Naive thymus-derived CD4-positive, alpha-beta T cell (primary cell): ENCODE data around the gene AK6. TPM values are rescaled to one million over a fixed set of nuclear protein-coding genes. Genes with fewer than 3 reads are reported as not detected.

ENCODE experiments used
- ATAC-seq: fragments of 150-1000 bp; cut with Tn5 transposase; 2 replicates; pipeline ENCODE4 v1.10.0; 2021; ENCODE audit warnings: mild to moderate bottlenecking, moderate library complexity
- CTCF ChIA-PET: fragments of 350-600 bp; sonication (Branson Sonifier 250); formaldehyde crosslinking; loops from one replicate; lab custom pipeline; 2021; ENCODE audit warnings: antibody characterized with exemption; lab: Charles Lee
- POLR2A ChIA-PET: fragments of 350-600 bp; sonication (Branson Sonifier 250); formaldehyde crosslinking; loops from one replicate; lab custom pipeline; 2021; ENCODE audit warnings: antibody characterized with exemption, inconsistent platforms; lab: Charles Lee
- DNase-seq, 9 donors: peaks; one replicate each; pipeline versions ENCODE4 v3.0.0 to v3.0.0-alpha.2; 2020 to 2022; ENCODE audit warnings: mixed read lengths in 1 of 9
- H3K27ac ChIP-seq: one replicate; pipeline ENCODE4 v1.7.0; 2013; ENCODE audit warnings: mild to moderate bottlenecking, low read depth, low read length, moderate library complexity
- H3K27me3 ChIP-seq, 2 donors: one replicate each; pipeline ENCODE4 v1.7.0; 2013; ENCODE audit warnings: low read length in 2 of 2, mild to moderate bottlenecking in 2 of 2, moderate library complexity in 2 of 2; ENCODE audit not compliant: control insufficient read depth in 2 of 2, insufficient read depth in 2 of 2
- H3K36me3 ChIP-seq, 3 experiments: 1 replicate in 2 of 3; 2 replicates in 1 of 3; pipeline ENCODE4 v1.7.0; 2013; ENCODE audit warnings: low read length in 3 of 3, mild to moderate bottlenecking in 3 of 3, moderate library complexity in 1 of 3; ENCODE audit not compliant: insufficient read depth in 3 of 3, control insufficient read depth in 2 of 3
- H3K4me1 ChIP-seq, 2 donors: one replicate each; pipeline ENCODE4 v1.7.0; 2013; ENCODE audit warnings: low read length in 2 of 2, mild to moderate bottlenecking in 2 of 2, moderate library complexity in 1 of 2; ENCODE audit not compliant: control insufficient read depth in 2 of 2, insufficient read depth in 2 of 2
- H3K4me3 ChIP-seq: 2 replicates; pipeline ENCODE4 v1.7.0; 2013; ENCODE audit warnings: mild to moderate bottlenecking, low read length
- H3K9me3 ChIP-seq, 3 experiments: 1 replicate in 2 of 3; 2 replicates in 1 of 3; pipeline ENCODE4 v1.7.0; 2013; ENCODE audit warnings: low read length in 3 of 3; ENCODE audit not compliant: control insufficient read depth in 2 of 3
- H3K27ac Mint-ChIP-seq, 9 donors: one replicate each; pipeline ENCODE4 v1.8.0; 2020 to 2022; ENCODE audit warnings: mixed read lengths in 9 of 9, mild to moderate bottlenecking in 8 of 9, moderate library complexity in 5 of 9, inconsistent platforms in 2 of 9
- H3K27me3 Mint-ChIP-seq, 5 donors: one replicate each; pipeline ENCODE4 v1.8.0; 2021 to 2022; ENCODE audit warnings: mixed read lengths in 5 of 5, mild to moderate bottlenecking in 1 of 5
- H3K36me3 Mint-ChIP-seq, 5 donors: one replicate each; pipeline ENCODE4 v1.8.0; 2020 to 2022; ENCODE audit warnings: mixed read lengths in 5 of 5, mild to moderate bottlenecking in 3 of 5, inconsistent platforms in 1 of 5
- H3K4me1 Mint-ChIP-seq, 7 donors: one replicate each; pipeline ENCODE4 v1.8.0; 2020 to 2022; ENCODE audit warnings: mixed read lengths in 7 of 7, mild to moderate bottlenecking in 3 of 7, inconsistent platforms in 1 of 7
- H3K4me3 Mint-ChIP-seq, 10 donors: one replicate each; pipeline ENCODE4 v1.8.0; 2020 to 2022; ENCODE audit warnings: mild to moderate bottlenecking in 10 of 10, mixed read lengths in 10 of 10, moderate library complexity in 6 of 10, inconsistent platforms in 2 of 10
- H3K9me3 Mint-ChIP-seq, 11 donors: one replicate each; pipeline ENCODE4 v1.8.0; 2020 to 2022; ENCODE audit warnings: mixed read lengths in 11 of 11, mild to moderate bottlenecking in 4 of 11, inconsistent platforms in 1 of 11, moderate library complexity in 1 of 11
- intact Hi-C, 2 donors: fragments of 100-400 bp; cut with micrococcal nuclease; formaldehyde crosslinking; loops; one replicate each; pipeline ENCODE4 v1.15.1; 2023
- polyA plus RNA-seq, 2 donors: library from polyadenylated mRNA; unstranded; fragments of 300-500 nt; fragmentation: Illumina TruSeq; gene quantifications; one replicate each; pipeline ENCODE4 v1.2.3, GENCODE V29; 2021
- total RNA-seq, 6 experiments: library from RNA in 5 of 6; stranded (reverse) in 5 of 6; gene quantifications; 1 replicate in 5 of 6; 2 replicates in 1 of 6; pipeline ENCODE4 v1.2.3 and lab custom pipeline; 2021 to 2026

Gene AK6
- total RNA-seq (10 to 100 TPM; 12.4 to 30.2 (median 24.0) TPM), polyA plus RNA-seq (10 to 100 TPM; 73.9 to 76.6 TPM), total RNA-seq (lab: John Stamatoyannopoulos, UW) (3.2 reads per million, percentile 17 among the genes with 10 or more reads in this experiment)

- ATAC-seq (peak; percentile 95), DNase-seq (peak; percentile 90 to 99 (median 95))
- peak within 1 kb of the TSS; percentile 91 to 100 (median 97) for H3K4me3 Mint-ChIP-seq
- Histone ChIP-seq H3K4me1 (peaks cover 18 to 20% of the 10 kb centered on the region in 2 donors), H3K27me3 (no peaks in the 10 kb centered on the region), H3K27ac (peak within 1 kb of the TSS; percentile 99), H3K9me3 (no peaks in the 10 kb centered on the region), H3K4me3 (peak within 1 kb of the TSS; percentile 97), H3K36me3 (peaks cover 0 to 19% (median 4%) of the 10 kb centered on the region in 3 experiments)
- CTCF ChIA-PET = interaction anchor here (0.8 kb wide), 1 partner anchor 326 kb away, joined by 3 read pairs; no protein-coding TSS in a partner anchor
- H3K4me1 Mint-ChIP-seq = peaks cover 20 to 63% (median 51%) of the 10 kb centered on the region in 7 donors
- H3K27ac Mint-ChIP-seq = peak within 1 kb of the TSS; percentile 95 to 100 (median 99)
- H3K27me3 Mint-ChIP-seq = no peaks in the 10 kb centered on the region
- intact Hi-C loops = loop anchor here (1.0 to 5.0 kb wide), 9 partner anchors 37 to 1152 kb away; partner anchors contain the start of genes CCDC125 (in 2 of the 2), CDK7 (in 2 of the 2), CENPH (in 2 of the 2) and CCNB1 (in 1 of the 2)
- H3K9me3 Mint-ChIP-seq = no peaks in the 10 kb centered on the region
- H3K36me3 Mint-ChIP-seq = peaks cover 8 to 13% (median 10%) of the 10 kb centered on the region in 5 donors
- POLR2A ChIA-PET = interaction anchor here (0.7 to 1.0 kb wide), 5 partner anchors 37 to 276 kb away, joined by 3 to 9 read pairs (median 3); partner anchors contain the start of genes CCDC125 and CCNB1
These were observed at the start of gene AK6, which contains the start of the genes RAD17 and TAF9 for GRCh38 chr5:69369340-69370121. AK6 (minus strand) TSS chr5:69369520; CDS start chr5:69369490, 30 bp downstream. RAD17 (plus strand) TSS chr5:69369818; CDS start chr5:69372209, 2,391 bp downstream. TAF9 (minus strand) TSS chr5:69369520; CDS start chr5:69365737, 3,783 bp downstream.

DNA sequence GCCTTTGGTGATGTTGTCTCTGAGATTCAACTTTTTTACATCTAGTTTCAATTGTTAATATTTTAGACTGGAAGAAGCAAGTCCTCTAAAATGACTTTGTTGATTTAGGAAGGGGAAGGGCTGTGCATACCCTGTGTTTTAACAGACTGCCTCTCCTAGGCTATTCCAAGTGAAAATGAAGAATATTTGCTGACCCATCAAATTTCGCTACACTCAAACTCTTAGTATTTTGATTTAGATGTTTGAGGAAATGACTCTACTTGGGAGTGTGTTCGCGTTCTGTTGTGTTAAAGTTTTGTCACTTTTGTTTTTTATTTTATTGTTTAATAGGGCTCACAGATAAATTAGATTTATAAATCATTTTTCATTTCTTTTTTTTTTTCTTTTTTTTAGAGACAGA lies 49.2 kb upstream of the AK6 start:
- Mint-ChIP-seq H3K36me3 (peaks cover 0 to 15% (median 9%) of the 10 kb centered on the region in 5 donors), H3K9me3 (peaks cover 0 to 4% (median 0%) of the 10 kb centered on the region in 11 donors), H3K4me1 (peaks cover 0 to 21% (median 8%) of the 10 kb centered on the region in 7 donors), H3K27me3 (peaks cover 0 to 9% (median 0%) of the 10 kb centered on the region in 5 donors), H3K27ac (no peak overlapping the region), H3K4me3 (no peak overlapping the region)
- POLR2A ChIA-PET = no interaction called here
- DNase-seq = no peak
- ATAC-seq = no peak
- no peaks in the 10 kb centered on the region for H3K9me3 ChIP-seq
- CTCF ChIA-PET = no interaction called here
- no peak overlapping the region for H3K4me3 ChIP-seq
- intact Hi-C loops = no loop called here
- no peaks in the 10 kb centered on the region for H3K27me3 ChIP-seq
- no peaks in the 10 kb centered on the region for H3K4me1 ChIP-seq
- H3K27ac ChIP-seq = no peak overlapping the region
- no peaks in the 10 kb centered on the region for H3K36me3 ChIP-seq

DNA sequence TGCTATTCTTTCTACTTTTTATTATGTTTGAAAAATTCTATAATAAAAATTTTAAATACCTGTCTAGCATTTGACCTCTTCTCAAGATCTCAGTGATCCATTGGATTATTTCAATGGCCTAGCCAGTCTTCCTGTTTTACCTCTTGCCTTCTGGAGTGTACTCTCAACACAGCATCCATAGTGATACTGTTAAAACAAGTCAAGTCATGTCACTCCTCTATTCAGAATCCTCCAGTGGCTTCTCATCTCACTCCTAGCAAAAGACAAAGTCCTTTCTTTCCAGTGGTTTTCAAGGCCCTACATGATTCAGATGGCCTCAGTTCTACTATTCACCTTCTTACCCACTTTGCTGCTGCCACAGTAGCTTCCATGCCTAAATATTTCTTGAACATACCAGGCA lies 47.4 kb upstream of the AK6 start:
- Mint-ChIP-seq H3K4me3 (peak overlapping the region in 7 of 10 donors; percentile 26 to 79 (median 63)), H3K27ac (peak overlapping the region in 1 of 9 donors; percentile 7), H3K4me1 (peaks cover 0 to 21% (median 8%) of the 10 kb centered on the region in 7 donors), H3K9me3 (no peaks in the 10 kb centered on the region), H3K27me3 (peaks cover 0 to 9% (median 0%) of the 10 kb centered on the region in 5 donors), H3K36me3 (peaks cover 0 to 16% (median 6%) of the 10 kb centered on the region in 5 donors)
- no peak overlapping the region for H3K4me3 ChIP-seq
- ATAC-seq (no peak), DNase-seq (no peak)
- ChIA-PET POLR2A (no interaction called here), CTCF (no interaction called here)
- H3K9me3 ChIP-seq = no peaks in the 10 kb centered on the region
- no peaks in the 10 kb centered on the region for H3K27me3 ChIP-seq
- H3K27ac ChIP-seq = no peak overlapping the region
- intact Hi-C loops = no loop called here
- H3K4me1 ChIP-seq = no peaks in the 10 kb centered on the region
- no peaks in the 10 kb centered on the region for H3K36me3 ChIP-seq

DNA sequence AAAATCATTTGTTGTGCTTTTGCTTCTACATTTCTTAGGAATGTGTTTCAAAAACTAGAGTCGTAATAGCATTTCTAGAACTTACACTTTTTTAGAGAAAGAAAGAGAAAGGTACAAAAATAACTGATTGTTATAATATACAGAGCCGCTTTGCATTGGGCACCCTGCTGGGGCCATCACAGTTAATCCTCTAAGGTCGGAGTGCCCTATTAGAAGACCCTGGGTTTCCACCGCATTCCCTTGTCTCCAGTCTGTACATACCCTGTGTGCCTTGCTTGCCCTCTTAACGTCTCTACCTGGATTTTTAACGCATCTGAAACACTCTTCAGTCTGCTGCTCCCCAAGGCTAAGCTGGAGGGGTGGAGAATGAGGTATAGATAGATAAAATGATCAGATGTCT lies 46.9 kb upstream of the AK6 start:
- H3K27me3 Mint-ChIP-seq = peaks cover 0 to 9% (median 0%) of the 10 kb centered on the region in 5 donors
- H3K27ac Mint-ChIP-seq = peak overlapping the region in 3 of 9 donors; percentile 1 to 18 (median 7)
- peaks cover 0 to 2% (median 0%) of the 10 kb centered on the region in 11 donors for H3K9me3 Mint-ChIP-seq
- DNase-seq (no peak), ATAC-seq (no peak)
- Histone ChIP-seq H3K36me3 (no peaks in the 10 kb centered on the region), H3K27me3 (no peaks in the 10 kb centered on the region), H3K4me3 (no peak overlapping the region), H3K27ac (no peak overlapping the region), H3K4me1 (no peaks in the 10 kb centered on the region), H3K9me3 (no peaks in the 10 kb centered on the region)
- CTCF ChIA-PET = no interaction called here
- POLR2A ChIA-PET = no interaction called here
- H3K4me1 Mint-ChIP-seq = peaks cover 0 to 21% (median 8%) of the 10 kb centered on the region in 7 donors
- intact Hi-C loops = no loop called here
- H3K36me3 Mint-ChIP-seq = peaks cover 3 to 22% (median 11%) of the 10 kb centered on the region in 5 donors
- peak overlapping the region; percentile 4 to 79 (median 66) for H3K4me3 Mint-ChIP-seq

- peaks cover 0 to 21% (median 8%) of the 10 kb centered on the region in 7 donors for H3K4me1 Mint-ChIP-seq
- DNase-seq (no peak), ATAC-seq (no peak)
- intact Hi-C loops = no loop called here
- Histone ChIP-seq H3K27ac (no peak overlapping the region), H3K36me3 (no peaks in the 10 kb centered on the region), H3K9me3 (no peaks in the 10 kb centered on the region), H3K4me3 (peak overlapping the region; percentile 61), H3K27me3 (no peaks in the 10 kb centered on the region), H3K4me1 (no peaks in the 10 kb centered on the region)
- peak overlapping the region in 5 of 9 donors; percentile 1 to 55 (median 18) for H3K27ac Mint-ChIP-seq
- H3K27me3 Mint-ChIP-seq = peaks cover 0 to 9% (median 0%) of the 10 kb centered on the region in 5 donors
- peaks cover 3 to 20% (median 11%) of the 10 kb centered on the region in 5 donors for H3K36me3 Mint-ChIP-seq
- H3K4me3 Mint-ChIP-seq = peak overlapping the region; percentile 52 to 79 (median 66)
- H3K9me3 Mint-ChIP-seq = peaks cover 0 to 2% (median 0%) of the 10 kb centered on the region in 11 donors
- CTCF ChIA-PET = no interaction called here
- POLR2A ChIA-PET = no interaction called here
These were observed 46.3 kb upstream of the AK6 start for GRCh38 chr5:69415584-69415958.

GRCh38 chr5:69414885-69415583 lies 45.7 kb upstream of the AK6 start, which contains the start of gene MARVELD2:
MARVELD2 (plus strand) TSS chr5:69415116; CDS start chr5:69419386, 4,270 bp downstream.
- Mint-ChIP-seq H3K4me3 (peak within 1 kb of the TSS; percentile 61 to 87 (median 70)), H3K9me3 (peaks cover 0 to 2% (median 0%) of the 10 kb centered on the region in 11 donors), H3K27ac (peak within 1 kb of the TSS in 8 of 9 donors; percentile 33 to 79 (median 52)), H3K4me1 (peaks cover 0 to 21% (median 8%) of the 10 kb centered on the region in 7 donors), H3K27me3 (peaks cover 0 to 9% (median 0%) of the 10 kb centered on the region in 5 donors), H3K36me3 (peaks cover 3 to 24% (median 11%) of the 10 kb centered on the region in 5 donors)
- ChIA-PET CTCF (no interaction called here), POLR2A (no interaction called here)
- no peaks in the 10 kb centered on the region for H3K27me3 ChIP-seq
- peak within 1 kb of the TSS; percentile 61 for H3K4me3 ChIP-seq
- peak; percentile 7 to 32 (median 25) for DNase-seq
- intact Hi-C loops = no loop called here
- ATAC-seq = peak; percentile 79
- no peaks in the 10 kb centered on the region for H3K36me3 ChIP-seq
- H3K9me3 ChIP-seq = no peaks in the 10 kb centered on the region
- no peaks in the 10 kb centered on the region for H3K4me1 ChIP-seq
- peak within 1 kb of the TSS; percentile 47 for H3K27ac ChIP-seq
